HepG2 (cell line): ENCODE results near the gene ARMH2. TPM values are rescaled to one million over a fixed set of nuclear protein-coding genes. Genes with fewer than 3 reads are reported as not detected.
A peak's percentile ranks its signal among the peaks of the same experiment; 100 is the strongest.

Source experiments
- DR1 ChIP-seq: sonication (generic); formaldehyde crosslinking; IDR thresholded peaks from 2 replicates; pipeline ENCODE4 v1.8.0; 2021; ENCODE audit warnings: mild to moderate bottlenecking, missing genetic modification reagents, inconsistent platforms
- EEA1 ChIP-seq: sonication (generic); formaldehyde crosslinking; IDR thresholded peaks from 2 replicates; pipeline ENCODE4 v1.5.1; 2020; ENCODE audit warnings: mild to moderate bottlenecking, missing genetic modification reagents, borderline replicate concordance
- FLYWCH1 ChIP-seq: sonication (generic); formaldehyde crosslinking; IDR thresholded peaks from 2 replicates; pipeline ENCODE4 v1.8.1; 2023; ENCODE audit warnings: mild to moderate bottlenecking, missing genetic modification reagents
- FOXJ3 ChIP-seq: sonication (generic); formaldehyde crosslinking; IDR thresholded peaks from 2 replicates; pipeline ENCODE4 v1.4.0; 2020; ENCODE audit warnings: missing genetic modification reagents, mild to moderate bottlenecking, borderline replicate concordance
- LRRFIP1 ChIP-seq: sonication (generic); formaldehyde crosslinking; conservative IDR thresholded peaks from 2 replicates; pipeline ENCODE4 v1.4.0; 2020; ENCODE audit warnings: missing genetic modification reagents
- PHF5A ChIP-seq: IDR thresholded peaks from one replicate; pipeline ENCODE4 v1.6.1; 2018; ENCODE audit warnings: low read depth, missing genetic modification reagents; ENCODE audit not compliant: unreplicated experiment
- THRA ChIP-seq: sonication (generic); formaldehyde crosslinking; IDR thresholded peaks from 2 replicates; pipeline ENCODE4 v1.4.0; 2020; ENCODE audit warnings: missing genetic modification reagents, borderline replicate concordance
- UBTF ChIP-seq: sonication (generic); formaldehyde crosslinking; IDR thresholded peaks from 2 replicates; pipeline ENCODE4 v1.4.0; 2020; ENCODE audit warnings: mild to moderate bottlenecking, missing genetic modification reagents
- ZNF124 ChIP-seq: sonication (generic); formaldehyde crosslinking; IDR thresholded peaks from 2 replicates; pipeline ENCODE4 v1.4.0; 2020; ENCODE audit warnings: missing genetic modification reagents
- ZNF224 ChIP-seq: sonication (generic); formaldehyde crosslinking; IDR thresholded peaks from 2 replicates; pipeline ENCODE4 v1.5.0; 2020; ENCODE audit warnings: mild to moderate bottlenecking, missing genetic modification reagents
- ZNF337 ChIP-seq: sonication (generic); formaldehyde crosslinking; IDR thresholded peaks from 2 replicates; pipeline ENCODE4 v1.5.1; 2020; ENCODE audit warnings: missing genetic modification reagents, low read depth, mild to moderate bottlenecking, borderline replicate concordance
- ZNF44 ChIP-seq: sonication (generic); formaldehyde crosslinking; IDR thresholded peaks from 2 replicates; pipeline ENCODE4 v1.5.1; 2020; ENCODE audit warnings: mild to moderate bottlenecking, missing genetic modification reagents
- ZNF446 ChIP-seq: sonication (generic); formaldehyde crosslinking; IDR thresholded peaks from 2 replicates; pipeline ENCODE4 v1.5.0; 2020; ENCODE audit warnings: mild to moderate bottlenecking, missing genetic modification reagents
- ZNF550 ChIP-seq: sonication (generic); formaldehyde crosslinking; IDR thresholded peaks from 2 replicates; pipeline ENCODE4 v1.4.0; 2020; ENCODE audit warnings: mild to moderate bottlenecking, missing genetic modification reagents, borderline replicate concordance
- ZNF644 ChIP-seq: IDR thresholded peaks from 2 replicates; pipeline ENCODE4 v1.6.1; 2016; ENCODE audit warnings: low read depth
- ZNF768 ChIP-seq: sonication (generic); formaldehyde crosslinking; IDR thresholded peaks from 2 replicates; pipeline ENCODE4 v1.4.0; 2020; ENCODE audit warnings: missing genetic modification reagents
- ZNF772 ChIP-seq: sonication (generic); formaldehyde crosslinking; IDR thresholded peaks from 2 replicates; pipeline ENCODE4 v1.5.0; 2020; ENCODE audit warnings: mild to moderate bottlenecking, missing genetic modification reagents
- polyA plus RNA-seq, 8 experiments: library from polyadenylated mRNA; depleted of rRNA in 3 of 8; stranded (reverse) in 7 of 8; unstranded in 1 of 8; fragments of >200 nt; fragmentation: Illumina TruSeq in 4 of 8; extraction: Trizol in 4 of 8; gene quantifications; 2 replicates each; pipeline versions ENCODE4 v1.2.1 to v1.2.3, GENCODE V29; 2011 to 2016; ENCODE audit warnings: low read depth in 4 of 8, missing spikeins in 1 of 8, mixed read lengths in 1 of 8; ENCODE audit not compliant: insufficient read depth in 1 of 8
- total RNA-seq, 5 experiments: library from RNA; depleted of rRNA; stranded (reverse); fragments of >200 nt; fragmentation: Illumina TruSeq; extraction: Trizol; gene quantifications; 2 replicates each; pipeline ENCODE4 v1.2.3, GENCODE V29; 2016; ENCODE audit warnings: low read depth in 1 of 5

ARMH2 gene
- total and polyA plus RNA-seq, 2 of the 13 experiments (the other 11 are each of a cell fraction or from before 2014, with no cell fraction given), result not detected

- peak; percentile 84; the same call in 1 of the 2 replicates for TF ChIP-seq FOXJ3 (CRISPR knock-in tag)
- peak; percentile 94 for TF ChIP-seq UBTF (CRISPR knock-in tag)
- TF ChIP-seq ZNF224 (CRISPR knock-in tag), result peak; percentile 99; the same call in 1 of the 2 replicates
- TF ChIP-seq ZNF337 (CRISPR knock-in tag), result peak; percentile 91; the same call in 1 of the 2 replicates
- TF ChIP-seq FLYWCH1 (CRISPR knock-in tag), result peak; percentile 77
- peak; percentile 93 for TF ChIP-seq DR1 (CRISPR knock-in tag)
- TF ChIP-seq ZNF768 (CRISPR knock-in tag), result peak; percentile 76; the same call in 1 of the 2 replicates
- peak; percentile 62; the same call in 1 of the 2 replicates for TF ChIP-seq THRA (CRISPR knock-in tag)
- no peak for TF ChIP-seq PHF5A (CRISPR knock-in tag)
- TF ChIP-seq ZNF772 (CRISPR knock-in tag), result peak; percentile 97
- TF ChIP-seq LRRFIP1 (CRISPR knock-in tag), result no peak
- TF ChIP-seq ZNF124 (CRISPR knock-in tag), result peak; percentile 50
- TF ChIP-seq ZNF644, result no peak
- peak; percentile 99 for TF ChIP-seq ZNF44 (CRISPR knock-in tag)
- 0 out of 2 replicates have a peak, but pooled peaks have one; percentile 53 for TF ChIP-seq ZNF446 (CRISPR knock-in tag)
- TF ChIP-seq EEA1 (CRISPR knock-in tag), result peak; percentile 100
- TF ChIP-seq ZNF550 (CRISPR knock-in tag), result 0 out of 2 replicates have a peak, but pooled peaks have one; percentile 31
Observed at GRCh38 chr6:24774696-24775519, 23.8 kb downstream of the ARMH2 start, which contains the start of gene GMNN (continued).
